ENCODE data around the gene TRPC4AP. TPM values are rescaled to one million over a fixed set of nuclear protein-coding genes. Genes with fewer than 3 reads are reported as not detected.

TRPC4AP gene
- total and polyA plus RNA-seq, 2 of the 8 experiments (the other 6 are each of a cell fraction or from before 2014, with no cell fraction given) = 73.1 to 74.8 TPM

- Histone ChIP-seq H2BK120ac (replicated peaks; ENCODE audit: low read depth, low read length) (no peak overlapping the region), H3K18ac (ENCODE audit: extremely low read depth, low read length) (no peak overlapping the region), H3K4me2 (ENCODE audit: insufficient read depth in 1 of 2, low read depth in 2 of 2, low read length in 2 of 2) (no peak overlapping the region), H3K9ac (replicated peaks in 1 of 4; ENCODE audit: extremely low read depth in 1 of 4, low read depth in 3 of 4, low read length in 3 of 4) (no peak overlapping the region), H2AFZ (ENCODE audit: low read length) (no peak overlapping the region), H4K8ac (ENCODE audit: extremely low read depth, insufficient read depth, low read length) (no peak overlapping the region), H2BK20ac (ENCODE audit: low read length) (no peak overlapping the region), H2BK12ac (ENCODE audit: low read depth, low read length) (no peak overlapping the region), H3K4me1 (replicated peaks in 1 of 4; ENCODE audit: control insufficient read depth in 3 of 4, insufficient read depth in 4 of 4, low read length in 3 of 4) (no peaks in the 10 kb centered on the region), H3K79me2 (ENCODE audit: control insufficient read depth in 1 of 2, insufficient read depth in 2 of 2, low read length in 2 of 2) (no peaks in the 10 kb centered on the region), H2BK15ac (ENCODE audit: low read length) (no peak overlapping the region), H3K36me3 (ENCODE audit: control insufficient read depth in 2 of 4, insufficient read depth in 4 of 4, low read length in 3 of 4) (peaks cover 0 to 45% (median 3%) of the 10 kb centered on the region in 4 experiments; a peak in 5 of 8 replicates), H3K27me3 (replicated peaks in 1 of 4; ENCODE audit: control insufficient read depth in 3 of 4, extremely low read depth in 1 of 4, insufficient read depth in 3 of 4, low read length in 3 of 4) (no peaks in the 10 kb centered on the region), H3K14ac (ENCODE audit: insufficient read length) (no peak overlapping the region), H3K27ac (ENCODE audit: low read depth, low read length) (no peak overlapping the region), H3K4me3 (ENCODE audit: extremely low read depth in 1 of 4, insufficient read depth in 2 of 4, low read depth in 3 of 4, low read length in 4 of 4) (no peak overlapping the region), H4K91ac (replicated peaks; ENCODE audit: insufficient read length, low read length) (no peak overlapping the region), H3K23ac (ENCODE audit: insufficient read length) (no peak overlapping the region), H3K56ac (replicated peaks; ENCODE audit: insufficient read length, low read depth, low read length) (no peak overlapping the region), H3K4ac (replicated peaks; ENCODE audit: insufficient read length, low read depth, low read length) (no peak overlapping the region), H4K5ac (ENCODE audit: insufficient read length, low read depth, low read length) (no peak overlapping the region), H3K79me1 (ENCODE audit: low read depth, low read length) (no peaks in the 10 kb centered on the region), H3K9me3 (ENCODE audit: insufficient read depth in 2 of 2, low read depth in 1 of 2, low read length in 1 of 2) (no peaks in the 10 kb centered on the region), H2BK5ac (ENCODE audit: low read depth, low read length) (no peak overlapping the region), H4K20me1 (replicated peaks in 1 of 2; ENCODE audit: control insufficient read depth in 1 of 2, insufficient read depth in 2 of 2, low read length in 2 of 2) (peaks cover 0 to 4% of the 10 kb centered on the region in 2 experiments), H2AK5ac (ENCODE audit: low read depth, low read length) (no peak overlapping the region), H3K23me2 (ENCODE audit: low read depth, low read length) (no peaks in the 10 kb centered on the region; the same call in 1 of the 2 replicates)
- POLR2A ChIA-PET (ENCODE audit: partially characterized antibody) = no interaction called here
- no peak for TF ChIP-seq ASH2L (IDR thresholded peaks at IDR 0.05; ENCODE audit: low read length)
- TF ChIP-seq SIN3A (conservative IDR thresholded peaks at IDR 0.05 in 1 of 2, IDR thresholded peaks at IDR 0.05 in 1 of 2; ENCODE audit: low read depth in 1 of 2, low read length in 2 of 2) = no peak
- TF ChIP-seq SIRT6 (IDR thresholded peaks at IDR 0.05; ENCODE audit: low read length) = no peak
- FAIRE-seq (no peak), DNase-seq (ENCODE audit: low read depth in 1 of 2, low spot score in 2 of 2) (no peak)
- 91% methylated on average over 9 of the region's 9 CpGs; no CpG with 5 or more reads in 1 of the 2 experiments for WGBS, 2 experiments (ENCODE audit: extremely low coverage in 1 of 2, insufficient coverage in 1 of 2, insufficient read length in 1 of 2, insufficient replicate concordance in 2 of 2, low coverage in 1 of 2, low lambda C conversion rate in 2 of 2, missing lambda C conversion rate in 1 of 2)
- CTCF ChIA-PET (ENCODE audit: partially characterized antibody) = interaction anchor here (0.6 to 1.2 kb wide), 7 partner anchors 24 to 289 kb away, joined by 3 to 4 read pairs (median 3); no protein-coding TSS in a partner anchor
Measured at GRCh38 chr20:35039846-35040489, 52.6 kb downstream of the TRPC4AP start.

Data from H1 (cell line).